Measurements from ENCODE around the gene MTMR10.
A peak's percentile ranks its signal among the peaks of the same experiment; 100 is the strongest.

MTMR10 gene, protein sequence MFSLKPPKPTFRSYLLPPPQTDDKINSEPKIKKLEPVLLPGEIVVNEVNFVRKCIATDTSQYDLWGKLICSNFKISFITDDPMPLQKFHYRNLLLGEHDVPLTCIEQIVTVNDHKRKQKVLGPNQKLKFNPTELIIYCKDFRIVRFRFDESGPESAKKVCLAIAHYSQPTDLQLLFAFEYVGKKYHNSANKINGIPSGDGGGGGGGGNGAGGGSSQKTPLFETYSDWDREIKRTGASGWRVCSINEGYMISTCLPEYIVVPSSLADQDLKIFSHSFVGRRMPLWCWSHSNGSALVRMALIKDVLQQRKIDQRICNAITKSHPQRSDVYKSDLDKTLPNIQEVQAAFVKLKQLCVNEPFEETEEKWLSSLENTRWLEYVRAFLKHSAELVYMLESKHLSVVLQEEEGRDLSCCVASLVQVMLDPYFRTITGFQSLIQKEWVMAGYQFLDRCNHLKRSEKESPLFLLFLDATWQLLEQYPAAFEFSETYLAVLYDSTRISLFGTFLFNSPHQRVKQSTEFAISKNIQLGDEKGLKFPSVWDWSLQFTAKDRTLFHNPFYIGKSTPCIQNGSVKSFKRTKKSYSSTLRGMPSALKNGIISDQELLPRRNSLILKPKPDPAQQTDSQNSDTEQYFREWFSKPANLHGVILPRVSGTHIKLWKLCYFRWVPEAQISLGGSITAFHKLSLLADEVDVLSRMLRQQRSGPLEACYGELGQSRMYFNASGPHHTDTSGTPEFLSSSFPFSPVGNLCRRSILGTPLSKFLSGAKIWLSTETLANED

DNA sequence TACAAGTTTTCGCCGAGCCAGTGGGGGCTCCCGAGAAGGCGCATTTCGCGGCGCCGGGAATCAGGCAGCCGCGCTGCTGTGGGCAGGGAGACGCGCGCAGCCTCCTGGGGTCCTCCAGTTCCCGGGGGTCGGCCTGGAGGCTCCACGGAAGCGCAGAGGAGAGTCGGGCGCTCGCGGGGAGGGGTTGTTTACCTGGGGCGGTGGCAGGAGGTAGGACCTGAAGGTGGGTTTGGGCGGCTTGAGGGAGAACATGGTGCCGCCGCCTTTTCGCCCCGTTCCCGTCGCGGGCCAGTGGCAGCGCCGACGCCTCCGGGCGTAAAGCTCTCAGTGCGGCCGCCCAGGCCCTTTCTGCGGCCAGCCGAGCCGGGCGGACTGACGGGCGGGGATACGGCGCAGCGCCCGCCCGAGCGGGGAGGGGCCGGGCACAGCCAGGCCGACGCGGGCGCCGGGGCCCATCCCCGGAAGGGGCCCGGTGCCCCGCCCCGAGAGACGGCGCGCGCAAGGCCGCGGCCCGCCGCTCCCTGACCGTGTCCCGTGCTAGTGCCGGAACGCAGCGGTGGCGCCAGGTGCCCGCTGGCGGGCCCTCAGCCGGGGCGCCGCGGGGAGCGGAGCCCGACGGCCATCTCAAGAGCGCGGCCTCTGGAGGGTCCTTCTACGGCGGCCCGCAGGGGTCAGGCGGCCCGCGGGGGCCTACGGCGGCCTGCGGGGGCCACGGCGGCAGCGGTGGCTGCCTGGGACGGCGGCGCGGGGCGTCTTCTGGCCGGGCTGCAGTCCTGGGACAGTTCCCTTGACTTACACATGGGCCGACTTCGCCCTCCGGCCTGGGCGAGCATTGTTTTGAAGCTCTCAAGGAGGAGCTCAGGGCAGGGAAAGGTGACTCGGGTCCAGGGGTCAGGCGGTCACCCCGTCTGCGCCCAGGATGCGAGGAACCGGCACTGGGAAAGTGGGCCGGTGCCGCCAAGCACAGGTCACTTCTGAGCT is at the start of gene MTMR10:
TSS of gene MTMR10 (minus strand) at position 374 of the 981 bp plus-strand sequence. CDS start at position 252, 122 bp downstream.
- peak; percentile 6 for DNase-seq

DNA sequence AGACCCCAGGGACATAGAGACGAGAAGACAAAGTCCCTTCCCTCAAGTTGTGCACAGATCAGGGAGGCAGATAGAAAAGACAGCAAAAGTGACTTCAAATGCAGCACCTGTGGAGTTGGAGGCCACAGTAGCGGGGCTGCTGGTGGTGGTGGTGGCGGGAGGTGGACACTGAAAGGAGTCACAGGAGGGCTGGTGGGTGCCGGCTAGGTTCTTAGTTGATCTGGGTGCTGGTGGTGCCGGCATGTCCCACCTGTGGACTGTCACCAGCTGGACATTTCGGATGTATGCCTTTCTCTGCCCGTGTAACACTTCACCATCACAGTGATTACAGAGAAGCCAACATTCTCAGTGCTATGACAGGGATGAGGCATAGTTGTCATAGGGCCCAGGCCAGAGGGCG is 49.2 kb upstream of the MTMR10 start:
- no peak for DNase-seq

DNA sequence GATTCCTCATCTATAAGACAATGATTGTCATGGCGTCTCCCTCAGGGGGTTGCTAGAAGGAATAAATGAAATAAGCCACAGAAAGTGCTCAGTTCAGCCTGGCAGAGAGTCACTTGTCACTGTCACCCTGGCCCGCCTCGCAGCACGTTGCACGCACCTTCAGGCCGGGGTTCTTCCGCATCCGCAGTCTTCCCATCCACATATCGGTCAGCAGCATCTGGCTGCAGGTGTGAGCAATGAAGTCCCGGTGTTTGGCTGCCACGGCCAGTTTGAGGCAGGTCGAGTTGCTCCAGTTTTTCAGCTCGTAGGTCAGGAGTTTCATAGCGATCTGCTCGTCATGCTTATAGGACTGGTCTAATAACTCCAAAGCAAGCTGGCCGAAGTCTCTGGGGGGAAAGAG is 48.5 kb upstream of the MTMR10 start:
- DNase-seq: no peak

DNA sequence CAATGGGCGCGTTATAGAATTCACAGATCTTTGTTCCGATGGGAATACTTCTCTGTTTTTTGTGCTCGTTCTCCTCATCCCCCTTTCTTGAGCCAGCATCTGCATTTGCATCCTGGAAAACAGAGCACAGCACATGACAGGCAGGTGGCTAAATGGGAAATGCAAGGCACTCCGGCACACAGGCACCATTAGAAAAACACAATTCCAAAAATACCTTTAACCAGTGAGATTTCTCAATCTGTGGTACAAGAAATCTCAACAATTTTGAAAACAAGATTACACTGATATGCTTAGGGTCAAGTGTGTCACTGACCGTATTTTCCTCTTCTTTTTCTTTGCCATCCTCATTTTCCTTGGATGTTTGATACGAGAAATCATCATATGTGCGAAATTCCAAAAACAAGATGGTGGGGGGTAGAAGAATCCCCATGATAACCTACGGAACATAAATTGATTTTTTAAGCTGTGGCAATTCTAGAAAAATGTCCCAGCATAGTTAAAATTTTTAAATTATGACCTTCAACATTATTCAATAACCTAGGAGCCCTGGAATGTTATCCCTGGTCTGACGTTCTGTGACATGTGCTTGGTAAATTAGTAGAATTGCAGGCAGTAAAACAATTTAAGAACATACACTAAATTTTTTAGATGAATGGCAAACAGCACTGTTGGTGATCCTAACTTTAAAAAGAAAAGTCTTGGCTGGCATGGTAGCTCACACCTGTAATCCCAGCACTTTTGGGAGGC is 46.5 kb upstream of the MTMR10 start:
- no peak for DNase-seq

DNA sequence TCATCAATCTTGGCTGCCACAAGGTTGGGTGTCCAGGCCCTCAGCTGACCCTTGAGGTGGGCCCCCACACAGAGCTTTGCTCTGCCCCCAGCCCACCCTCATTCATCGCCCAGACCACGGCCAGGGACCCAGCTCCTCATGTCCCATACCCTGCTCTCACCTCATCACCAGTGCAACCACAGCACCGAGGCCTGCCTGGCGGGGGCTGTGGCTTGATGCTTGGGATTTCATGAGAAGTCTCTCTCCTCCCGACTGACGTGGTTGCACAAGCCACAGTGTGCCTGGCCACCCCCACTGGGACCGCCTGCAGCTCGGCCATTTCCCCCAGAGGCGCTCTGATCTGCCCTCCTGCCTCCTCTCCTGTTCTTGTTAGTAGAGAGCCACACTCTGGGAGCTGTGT is 45.4 kb upstream of the MTMR10 start:
- no peak for DNase-seq

DNA sequence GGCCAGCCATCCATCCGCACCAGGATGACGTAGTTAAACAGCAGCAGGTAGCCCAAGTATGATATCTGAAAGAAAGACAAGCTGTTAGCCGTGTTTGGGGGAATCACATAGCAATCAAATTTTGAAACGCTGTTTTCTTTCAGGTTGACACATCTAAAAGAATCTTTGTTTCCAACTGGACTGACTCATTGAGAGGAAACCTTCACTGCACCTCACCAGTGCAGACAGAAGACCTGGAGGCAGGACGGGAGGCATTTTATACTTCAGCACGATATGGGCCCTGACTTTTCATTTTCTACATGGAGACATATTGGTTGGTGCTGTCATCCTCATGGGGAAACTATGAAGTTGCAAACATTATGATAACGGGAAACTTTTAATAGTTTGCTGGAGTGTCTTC is 44.2 kb upstream of the MTMR10 start:
- no peak for DNase-seq

DNA sequence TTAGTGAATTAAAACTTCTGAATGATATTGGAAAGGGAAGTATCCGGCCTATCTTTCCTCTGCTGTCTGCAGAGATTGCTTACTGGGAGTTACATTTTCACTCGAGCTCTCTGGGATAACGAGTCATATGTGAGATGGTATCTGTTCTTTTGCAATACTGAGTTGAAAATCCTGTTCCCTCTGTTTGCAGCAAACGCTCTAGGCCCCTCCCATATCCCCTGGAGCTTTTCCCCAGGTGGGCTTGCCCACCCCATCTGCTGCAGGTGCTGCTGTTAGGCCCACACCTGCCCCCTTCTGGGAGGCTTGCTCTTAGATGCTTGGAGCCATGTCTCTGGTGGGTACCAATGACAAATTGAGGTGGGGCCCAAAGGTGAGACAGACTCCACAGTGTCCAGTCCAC is 42.7 kb upstream of the MTMR10 start:
- DNase-seq: no peak

DNA sequence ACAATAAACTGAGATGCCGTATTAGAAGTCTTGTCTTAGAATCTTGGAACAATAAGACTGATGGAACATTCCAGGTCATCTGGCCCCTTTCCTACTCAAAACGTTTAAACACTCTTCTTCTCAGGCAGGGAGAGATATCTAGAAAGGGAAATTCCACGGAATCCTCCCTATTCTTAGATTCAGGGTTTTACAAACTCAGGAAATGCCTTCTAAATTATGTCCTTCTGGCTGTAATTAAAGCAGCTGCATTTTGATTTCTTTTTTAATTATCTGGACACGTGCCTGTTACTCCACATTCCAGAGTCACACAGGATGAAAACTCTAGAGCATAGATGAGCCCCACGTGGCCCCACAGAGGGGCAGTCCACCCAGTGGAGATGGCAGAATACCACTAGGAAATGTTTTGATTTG is 41.5 kb upstream of the MTMR10 start:
- DNase-seq: no peak

DNA sequence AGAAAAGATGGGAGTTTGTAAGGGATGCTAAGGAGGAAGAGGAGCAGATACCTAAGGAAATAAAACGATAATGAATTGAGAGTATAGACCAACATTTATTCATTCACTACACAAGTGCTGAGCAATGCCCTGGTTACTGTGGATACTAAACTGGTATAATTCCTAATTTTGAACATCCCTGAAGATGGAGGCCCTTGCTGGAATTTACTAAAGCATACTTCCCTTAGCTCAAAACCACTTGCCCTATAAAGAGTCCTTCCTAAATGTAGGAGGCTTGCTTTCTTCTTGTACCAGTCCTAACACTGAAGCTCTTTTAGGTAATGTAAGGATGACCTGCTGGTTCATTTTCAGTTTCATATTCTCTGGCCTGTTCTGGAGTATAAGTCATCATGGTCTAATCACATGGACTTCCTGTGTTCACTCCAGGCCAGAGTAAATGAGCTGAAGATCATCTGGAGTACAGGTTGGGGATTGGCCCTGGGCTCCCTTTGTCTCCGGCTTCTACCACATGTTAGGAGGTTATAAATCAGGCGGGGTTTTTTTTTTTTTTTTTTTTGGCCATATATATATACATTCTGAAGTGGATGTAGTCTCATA is 40.1 kb upstream of the MTMR10 start:
- no peak for DNase-seq

DNA sequence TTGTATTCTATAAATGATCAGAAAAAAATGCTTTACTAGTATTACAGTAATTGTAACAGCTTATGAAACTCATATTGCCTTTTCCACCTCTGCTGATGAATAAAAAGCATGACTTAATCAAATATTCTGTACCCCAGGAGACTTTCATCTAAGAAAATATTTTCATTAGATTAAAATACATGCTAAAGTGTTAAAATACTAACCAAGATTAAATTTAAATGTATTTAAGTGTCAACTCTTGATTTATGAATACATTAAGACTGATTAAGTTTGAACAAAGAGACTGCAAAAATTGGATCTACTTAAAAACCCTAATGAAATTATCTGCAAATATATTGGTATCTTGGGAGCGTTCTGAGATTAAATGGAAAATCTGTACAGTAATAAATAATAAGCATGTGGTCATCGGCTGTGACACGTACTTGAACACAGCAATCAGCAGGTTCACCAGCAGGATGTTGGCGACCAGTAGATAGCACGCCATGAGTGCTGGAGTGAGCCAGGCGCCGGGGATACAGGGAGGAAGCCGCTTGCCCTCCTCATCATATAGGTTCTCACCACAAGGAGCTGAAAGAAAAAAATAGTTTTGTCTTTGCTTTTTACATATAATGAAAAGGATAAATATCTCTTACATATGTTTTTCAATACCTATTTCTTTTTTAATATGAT is 36.6 kb upstream of the MTMR10 start:
- DNase-seq: no peak

DNA sequence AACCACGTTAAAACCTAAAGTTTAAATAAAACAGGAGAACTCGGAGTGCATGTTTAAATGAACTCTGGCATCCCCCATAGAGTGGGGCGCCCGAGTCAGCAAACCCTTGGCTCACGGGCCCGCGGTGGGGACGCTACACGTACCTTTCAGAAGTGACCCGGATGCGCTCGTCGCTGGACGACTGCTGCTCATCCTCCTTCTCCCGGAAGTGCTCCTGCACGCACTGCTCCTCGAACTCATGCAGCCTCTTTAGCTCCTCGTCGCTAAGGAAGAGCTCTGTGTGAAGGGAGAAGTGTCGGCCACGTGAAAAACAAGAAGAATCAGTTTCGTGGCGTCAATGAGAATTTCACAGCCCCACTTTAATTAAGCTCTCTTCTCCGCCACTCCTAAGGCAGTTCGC is 34.6 kb upstream of the MTMR10 start:
- no peak for DNase-seq

DNA sequence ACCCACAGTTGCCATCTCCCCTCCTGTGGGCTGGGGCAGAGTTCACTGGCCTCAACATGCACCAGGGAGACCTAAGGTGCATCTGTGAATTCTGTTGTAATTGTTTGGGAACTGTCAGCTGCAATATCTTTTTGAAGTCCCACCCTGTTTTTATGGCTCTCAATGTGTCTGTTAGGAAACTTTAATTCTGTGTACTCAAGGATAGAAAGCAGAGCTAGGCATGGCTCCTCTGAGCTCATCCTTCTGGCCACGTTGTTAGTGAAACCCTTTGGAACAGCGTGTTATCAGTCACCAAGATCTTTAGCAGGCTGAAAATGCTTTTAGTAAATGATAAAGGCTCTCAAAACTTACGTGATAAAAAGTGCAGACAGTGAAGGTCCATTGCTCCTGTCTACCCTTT is 33.6 kb upstream of the MTMR10 start:
- no peak for DNase-seq

DNA sequence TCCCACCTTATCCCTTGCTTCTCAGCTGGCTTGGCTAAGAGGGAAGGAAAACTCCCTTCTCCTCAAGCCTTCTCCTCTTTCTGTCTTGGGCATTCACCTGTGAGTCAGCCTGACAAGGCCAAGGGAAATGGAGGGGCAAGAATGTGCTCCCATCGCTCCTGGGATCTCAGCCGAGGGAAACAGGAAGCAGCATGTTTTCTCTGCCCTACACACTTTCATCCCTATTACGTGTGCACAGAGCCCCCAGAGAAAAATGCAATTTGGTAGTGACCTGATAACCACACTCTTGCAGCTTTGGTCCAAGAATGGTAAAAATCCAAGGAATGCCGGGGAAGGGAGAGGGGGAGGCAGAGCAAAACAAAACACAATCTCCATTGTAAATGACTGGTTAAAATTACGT is 32.9 kb upstream of the MTMR10 start:
- no peak for DNase-seq

DNA sequence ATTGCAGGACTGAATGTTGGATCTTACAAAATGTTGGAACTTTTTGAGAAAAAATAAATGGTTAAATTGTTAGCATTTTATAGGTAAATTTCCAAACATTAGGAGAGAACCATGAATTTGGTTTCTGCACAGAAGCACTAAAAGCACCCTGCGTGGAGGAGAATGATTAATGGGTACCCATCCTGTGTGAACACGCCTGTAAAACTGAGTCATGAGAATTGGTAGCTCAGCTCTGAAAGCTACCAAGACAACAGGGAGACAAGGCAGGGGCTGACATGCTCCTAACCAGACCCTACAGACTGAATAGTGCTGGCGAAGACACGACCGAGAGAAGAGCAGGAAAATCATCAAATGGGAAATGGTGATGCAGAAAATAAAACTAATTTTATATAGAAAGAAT is 32.4 kb upstream of the MTMR10 start:
- no peak for DNase-seq

DNA sequence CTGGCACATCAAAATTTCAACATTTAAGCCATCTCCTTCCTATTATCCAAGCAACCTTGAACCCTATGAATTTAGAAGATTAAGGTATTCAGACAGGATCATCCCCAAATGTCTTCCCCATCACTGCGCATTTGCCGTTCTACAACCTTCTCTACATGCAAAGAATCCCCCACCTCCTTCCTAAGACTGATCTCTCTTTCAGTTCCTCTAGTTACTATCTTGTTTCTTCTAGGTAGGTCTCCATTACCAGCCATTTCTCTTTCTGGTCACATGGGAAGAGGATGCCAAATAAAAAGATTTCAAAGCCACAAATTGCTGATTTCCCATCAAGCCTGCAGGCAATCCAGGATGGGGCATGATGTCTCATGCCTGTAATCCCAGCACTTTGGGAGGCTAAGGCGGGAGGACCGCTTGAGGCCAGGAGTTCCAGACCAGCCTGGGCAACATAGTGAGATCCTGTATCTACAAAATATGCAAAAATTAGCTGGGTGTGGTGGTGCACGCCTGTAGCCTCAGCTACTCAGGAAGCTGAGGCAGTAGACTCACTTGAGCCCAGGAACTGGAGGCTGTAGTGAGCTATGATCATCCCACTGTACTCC is 29.7 kb upstream of the MTMR10 start:
- DNase-seq: no peak

DNA sequence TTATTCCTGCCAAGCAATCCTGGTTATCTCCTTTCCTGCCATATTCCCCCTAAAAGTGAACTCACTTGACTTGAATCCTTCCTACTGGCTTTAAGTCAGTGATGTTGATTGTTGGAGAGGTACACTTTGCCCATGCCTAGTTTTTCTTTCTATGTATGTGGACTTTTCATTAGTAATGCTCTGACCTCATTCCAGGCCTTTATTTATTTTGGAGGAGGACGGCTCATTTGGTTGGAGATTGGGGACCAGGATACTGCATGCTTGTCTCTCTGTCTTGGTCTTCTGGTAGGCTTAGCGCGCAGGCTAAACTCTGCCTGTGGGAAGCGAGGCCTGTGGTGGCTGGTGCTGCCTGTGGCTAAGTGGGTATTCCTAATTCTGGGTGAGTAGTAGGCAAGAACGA is 29.1 kb upstream of the MTMR10 start:
- no peak for DNase-seq

DNA sequence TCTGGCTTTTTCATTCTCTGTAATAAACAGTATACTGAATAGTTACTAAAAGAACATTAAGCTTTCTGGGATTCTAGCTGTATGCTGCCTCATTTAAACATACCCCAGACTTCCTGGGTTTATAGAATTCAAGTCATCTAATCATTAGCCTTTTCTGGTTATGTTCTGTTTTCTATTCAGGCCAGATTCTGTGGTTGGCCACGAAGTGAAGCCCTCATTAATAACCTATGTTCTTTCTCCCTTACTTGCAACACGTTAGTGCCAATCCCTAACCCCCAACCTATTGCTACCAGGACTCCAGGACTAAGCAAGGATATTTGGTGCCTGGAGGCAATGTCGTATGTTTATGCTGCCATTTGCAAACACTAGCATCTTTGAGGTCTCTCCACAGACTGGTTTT is 28.6 kb upstream of the MTMR10 start:
- DNase-seq: no peak

DNA sequence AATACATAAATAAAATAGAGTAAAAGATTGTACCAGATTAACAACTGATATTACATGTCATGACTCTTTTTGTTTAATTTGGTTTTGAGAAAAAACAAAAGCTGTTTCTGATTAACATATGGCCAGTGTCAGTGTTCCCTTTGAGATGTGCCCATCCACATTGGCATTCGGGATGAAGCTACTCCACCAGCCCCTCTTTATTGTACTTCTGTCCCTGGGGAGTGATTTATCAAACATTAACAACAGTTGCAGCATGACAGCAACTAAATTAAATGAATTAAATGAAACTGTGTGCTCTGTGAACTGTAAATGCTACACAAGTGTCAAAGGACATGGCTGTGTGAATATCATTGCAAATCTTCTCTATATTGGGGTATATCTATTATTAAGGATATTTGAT is 25.9 kb upstream of the MTMR10 start:
- DNase-seq: no peak

DNA sequence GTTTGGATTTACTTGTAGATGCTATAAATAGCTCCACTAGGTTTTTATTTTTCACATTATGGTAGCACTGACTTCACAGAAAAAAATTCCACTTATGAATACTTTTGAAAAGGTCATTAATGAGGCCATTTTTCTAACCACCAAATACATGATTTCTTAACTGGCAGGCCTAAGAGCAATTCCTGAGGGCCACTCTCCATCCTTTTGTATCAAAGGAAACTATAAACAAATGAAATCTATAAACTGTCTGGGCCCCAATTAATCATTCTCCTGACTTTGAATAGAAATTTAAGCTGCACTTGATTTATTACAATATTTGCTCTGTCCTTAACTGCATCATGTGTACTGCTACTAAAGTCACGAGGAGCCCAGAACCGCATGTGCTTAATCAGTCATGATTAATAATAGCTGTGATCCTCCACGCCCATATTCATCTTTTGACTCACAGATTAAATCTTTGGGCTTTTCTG is 25.1 kb upstream of the MTMR10 start:
- no peak for DNase-seq

DNA sequence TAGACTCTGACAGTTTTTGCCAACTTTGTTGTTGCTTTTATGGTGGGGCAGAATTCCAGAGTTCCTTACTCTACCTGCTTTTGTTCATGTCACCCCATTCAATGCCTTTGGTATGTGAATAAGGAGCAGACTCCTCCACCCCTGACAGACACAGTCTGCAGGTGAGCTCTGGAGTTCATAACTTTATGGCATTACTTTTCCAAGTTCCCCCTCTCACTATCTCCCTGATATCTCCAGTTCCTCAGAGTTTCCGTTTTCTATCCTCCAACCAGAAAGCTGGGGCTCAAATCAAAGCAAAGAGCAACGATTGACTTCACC is 23.1 kb upstream of the MTMR10 start:
- DNase-seq: no peak
